Measurements from ENCODE around the gene ORAI2.
"Not testable (repeated sequence)": the region's sequence is repeated elsewhere in the genome, so short reads cannot be mapped to it uniquely, and the experiment has no call there.

DNA sequence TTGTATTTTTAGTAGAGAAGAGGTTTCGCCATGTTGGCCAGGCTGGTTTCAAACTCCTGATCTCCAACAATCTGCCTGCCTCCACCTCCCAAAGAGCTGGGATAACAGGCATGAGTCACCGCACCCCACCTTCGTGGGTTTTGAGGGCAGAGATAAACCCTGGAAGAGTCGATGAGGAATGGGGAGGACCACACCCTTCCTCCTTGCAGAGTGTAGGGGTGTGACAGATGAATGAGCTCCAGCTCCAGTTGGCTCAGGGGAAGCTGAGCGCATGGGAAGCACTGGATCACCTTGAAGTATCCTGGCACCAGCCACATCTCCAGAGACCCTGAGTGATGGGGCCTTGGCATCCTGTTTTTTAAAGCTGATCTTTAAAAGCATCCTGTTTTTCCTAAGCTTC, 50.9 kb downstream of the ORAI2 start:
- TF ChIP-seq CTCF (IDR thresholded peaks at IDR 0.05 in 8 of 11, conservative IDR thresholded peaks at IDR 0.05 in 3 of 11); POLR2A (IDR thresholded peaks at IDR 0.05): not testable (repeated sequence)
